GM23338 (cell line): ENCODE measurements around the gene ABCG8. TPM values are rescaled to one million over a fixed set of nuclear protein-coding genes. Genes with fewer than 3 reads are reported as not detected.

Experiments
- ATAC-seq: fragments of 200-7000 bp; cut with Tn5 transposase; 3 replicates; pipeline ENCODE4 v1.9.1; 2020
- DNase-seq: peaks from one replicate; pipeline ENCODE4 v3.0.0-alpha.2; 2015; ENCODE audit warnings: low spot score
- H2AFZ ChIP-seq: fragments of 200-600 bp; sonication (generic); 2 replicates; pipeline ENCODE4 v1.8.0; 2016; ENCODE audit warnings: antibody characterized with exemption, mild to moderate bottlenecking, moderate library complexity
- H3F3A ChIP-seq: fragments of 200-600 bp; sonication (generic); replicated peaks from 2 replicates; pipeline ENCODE4 v1.8.0; 2017; ENCODE audit warnings: antibody characterized with exemption, mixed run types, low read depth
- H3K27ac ChIP-seq: fragments of 200-600 bp; sonication (generic); 2 replicates; pipeline ENCODE4 v1.6.1; 2016; ENCODE audit warnings: low read depth
- H3K27me3 ChIP-seq: fragments of 200-600 bp; sonication (generic); 2 replicates; pipeline ENCODE4 v1.8.0; 2016; ENCODE audit warnings: mild to moderate bottlenecking, mixed run types, moderate library complexity; ENCODE audit not compliant: insufficient read depth
- H3K36me3 ChIP-seq: fragments of 200-600 bp; sonication (generic); 2 replicates; pipeline ENCODE4 v1.8.0; 2016; ENCODE audit warnings: mild to moderate bottlenecking; ENCODE audit not compliant: insufficient read depth
- H3K4me1 ChIP-seq: fragments of 200-600 bp; sonication (generic); 2 replicates; pipeline ENCODE4 v1.8.0; 2016; ENCODE audit warnings: mild to moderate bottlenecking, moderate library complexity; ENCODE audit not compliant: insufficient read depth
- H3K4me2 ChIP-seq: fragments of 200-600 bp; sonication (generic); 2 replicates; pipeline ENCODE4 v1.7.1; 2017; ENCODE audit warnings: mixed run types
- H3K4me3 ChIP-seq: fragments of 200-600 bp; sonication (generic); 2 replicates; pipeline ENCODE4 v1.6.1; 2016; ENCODE audit warnings: mixed run types
- H3K79me2 ChIP-seq: fragments of 200-600 bp; sonication (generic); replicated peaks from 2 replicates; pipeline ENCODE4 v1.8.0; 2017; ENCODE audit warnings: mild to moderate bottlenecking; ENCODE audit not compliant: insufficient read depth
- H3K9me2 ChIP-seq: fragments of 200-600 bp; sonication (generic); 2 replicates; pipeline ENCODE4 v1.8.0; 2017; ENCODE audit not compliant: insufficient read depth
- H4K20me1 ChIP-seq: fragments of 200-600 bp; sonication (generic); replicated peaks from 2 replicates; pipeline ENCODE4 v1.8.0; 2017; ENCODE audit warnings: mild to moderate bottlenecking; ENCODE audit not compliant: insufficient read depth
- H3K27ac Mint-ChIP-seq: 2 replicates; pipeline ENCODE4 v1.8.0; 2020; ENCODE audit warnings: inconsistent platforms, mild to moderate bottlenecking, moderate library complexity, mixed read lengths
- H3K27me3 Mint-ChIP-seq: 3 replicates; pipeline ENCODE4 v1.8.0; 2022; ENCODE audit warnings: low read depth, mild to moderate bottlenecking, moderate library complexity, mixed read lengths, inconsistent platforms; ENCODE audit not compliant: insufficient read depth, poor library complexity
- H3K36me3 Mint-ChIP-seq: 3 replicates; pipeline ENCODE4 v1.8.0; 2021; ENCODE audit warnings: low read depth, mild to moderate bottlenecking, inconsistent platforms, moderate library complexity, mixed read lengths
- H3K4me1 Mint-ChIP-seq: 3 replicates; pipeline ENCODE4 v1.8.0; 2020; ENCODE audit warnings: mild to moderate bottlenecking, inconsistent platforms, mixed read lengths
- H3K4me3 Mint-ChIP-seq: 3 replicates; pipeline ENCODE4 v1.8.0; 2021; ENCODE audit warnings: moderate library complexity, mild to moderate bottlenecking, inconsistent platforms, mixed read lengths
- H3K9me3 Mint-ChIP-seq: 3 replicates; pipeline ENCODE4 v1.8.0; 2020; ENCODE audit warnings: moderate library complexity, mild to moderate bottlenecking, inconsistent platforms, mixed read lengths
- CREB1 ChIP-seq: fragments of 250-450 bp; sonication (Bioruptor Pico); IDR thresholded peaks from 2 replicates; pipeline ENCODE4 v1.5.0; 2020; ENCODE audit warnings: low read depth, mild to moderate bottlenecking, moderate library complexity
- CTCF ChIP-seq, 2 experiments: fragments of 200-600 bp in 1 of 2; sonication (generic) in 1 of 2; conservative IDR thresholded peaks; 2 replicates each; pipeline versions ENCODE4 v1.5.1 to v1.6.1; 2016 to 2017; ENCODE audit warnings: antibody characterized with exemption in 2 of 2, low read depth in 2 of 2, mild to moderate bottlenecking in 2 of 2, moderate library complexity in 1 of 2
- EZH2 ChIP-seq: fragments of 200-600 bp; sonication (generic); IDR thresholded peaks from one replicate; pipeline ENCODE4 v1.8.0; 2017; ENCODE audit warnings: antibody characterized with exemption, mild to moderate bottlenecking, low read depth; ENCODE audit not compliant: unreplicated experiment
- JUNB ChIP-seq: IDR thresholded peaks from one replicate; pipeline ENCODE4 v1.6.1; 2016; ENCODE audit warnings: antibody characterized with exemption; ENCODE audit not compliant: unreplicated experiment
- NANOG ChIP-seq: IDR thresholded peaks from 2 replicates; pipeline ENCODE4 v1.6.1; 2016; ENCODE audit warnings: antibody characterized with exemption, borderline replicate concordance
- POLR2AphosphoS5 ChIP-seq: IDR thresholded peaks from 2 replicates; pipeline ENCODE4 v1.6.1; 2016; ENCODE audit warnings: antibody characterized with exemption, low read depth
- REST ChIP-seq: IDR thresholded peaks from one replicate; pipeline ENCODE4 v1.6.1; 2018; ENCODE audit warnings: antibody characterized with exemption; ENCODE audit not compliant: unreplicated experiment
- STAT1 ChIP-seq: IDR thresholded peaks from one replicate; pipeline ENCODE4 v1.6.1; 2016; ENCODE audit warnings: antibody characterized with exemption; ENCODE audit not compliant: unreplicated experiment
- ZNF114 ChIP-seq: fragments of 250-450 bp; sonication (Bioruptor Pico); IDR thresholded peaks from 2 replicates; pipeline ENCODE4 v1.5.0; 2020; ENCODE audit warnings: mild to moderate bottlenecking, moderate library complexity
- ZNF462 ChIP-seq: fragments of 250-450 bp; sonication (Bioruptor Pico); IDR thresholded peaks from 2 replicates; pipeline ENCODE4 v1.5.0; 2020; ENCODE audit warnings: mild to moderate bottlenecking, moderate library complexity
- polyA plus RNA-seq: library from polyadenylated mRNA; unstranded; fragments of >200 nt; fragmentation: Nextera tagmentation; extraction: Ambion mirVana; gene quantifications from 2 replicates; pipeline ENCODE4 v1.2.1, GENCODE V29; 2016
- total RNA-seq: library from RNA; depleted of rRNA; stranded (reverse); fragments of >200 nt; shearing (Covaris generic); gene quantifications from 2 replicates; pipeline ENCODE4 v1.2.3, GENCODE V29; 2014

Gene ABCG8
- total and polyA plus RNA-seq, 2 experiments from 2014 or later: 0.19 to 0.35 TPM

- TF ChIP-seq CTCF (conservative IDR thresholded peaks at IDR 0.05; ENCODE audit: low read depth in 2 of 2) (no peak), JUNB (no peak), EZH2 (no peak), STAT1 (no peak), POLR2AphosphoS5 (no peak)
These were observed 6.3 kb upstream of the ABCG8 start (continued) for GRCh38 chr2:43832457-43832856.

- no peak overlapping the region for H3K27ac ChIP-seq
- peaks cover 6% of the 10 kb centered on the region for H3K27me3 ChIP-seq
- H4K20me1 ChIP-seq: no peaks in the 10 kb centered on the region
- no peaks in the 10 kb centered on the region for H3K9me2 ChIP-seq
- no peaks in the 10 kb centered on the region for H3K36me3 ChIP-seq
- DNase-seq (no peak), ATAC-seq (no peak)
- no peaks in the 10 kb centered on the region for H3F3A ChIP-seq
- H3K4me2 ChIP-seq: no peak overlapping the region
- H2AFZ ChIP-seq: no peak overlapping the region
- no peak overlapping the region for H3K4me3 ChIP-seq
- Mint-ChIP-seq H3K9me3 (no peaks in the 10 kb centered on the region), H3K27me3 (peaks cover 5% of the 10 kb centered on the region), H3K4me3 (no peak overlapping the region), H3K4me1 (peaks cover 15% of the 10 kb centered on the region), H3K27ac (no peak overlapping the region), H3K36me3 (no peaks in the 10 kb centered on the region)
- no peaks in the 10 kb centered on the region for H3K79me2 ChIP-seq
- H3K4me1 ChIP-seq: peaks cover 5% of the 10 kb centered on the region; the same call in 1 of the 2 replicates
- TF ChIP-seq REST (no peak), POLR2AphosphoS5 (no peak), STAT1 (no peak), NANOG (no peak), JUNB (no peak), ZNF114 (CRISPR knock-in tag) (no peak), EZH2 (no peak), ZNF462 (CRISPR knock-in tag) (no peak), CREB1 (no peak), CTCF (conservative IDR thresholded peaks at IDR 0.05; ENCODE audit: low read depth in 2 of 2) (no peak)
These were observed 1.7 kb upstream of the ABCG8 start for GRCh38 chr2:43837033-43837432.
